ENCODE results near the gene SYNGR2. TPM values are rescaled to one million over a fixed set of nuclear protein-coding genes. Genes with fewer than 3 reads are reported as not detected.

SYNGR2 gene
- total and polyA plus RNA-seq, 12 donors: 92.8 to 200 (median 116) TPM

- 35 to 40% methylated on average over 11 of the region's 11 CpGs for WGBS, 2 donors
- peak overlapping the region in 1 of 10 donors; percentile 12 for H3K4me3 ChIP-seq
Observed at GRCh38 chr17:78144147-78144719, 24.1 kb upstream of the SYNGR2 start.

DNA sequence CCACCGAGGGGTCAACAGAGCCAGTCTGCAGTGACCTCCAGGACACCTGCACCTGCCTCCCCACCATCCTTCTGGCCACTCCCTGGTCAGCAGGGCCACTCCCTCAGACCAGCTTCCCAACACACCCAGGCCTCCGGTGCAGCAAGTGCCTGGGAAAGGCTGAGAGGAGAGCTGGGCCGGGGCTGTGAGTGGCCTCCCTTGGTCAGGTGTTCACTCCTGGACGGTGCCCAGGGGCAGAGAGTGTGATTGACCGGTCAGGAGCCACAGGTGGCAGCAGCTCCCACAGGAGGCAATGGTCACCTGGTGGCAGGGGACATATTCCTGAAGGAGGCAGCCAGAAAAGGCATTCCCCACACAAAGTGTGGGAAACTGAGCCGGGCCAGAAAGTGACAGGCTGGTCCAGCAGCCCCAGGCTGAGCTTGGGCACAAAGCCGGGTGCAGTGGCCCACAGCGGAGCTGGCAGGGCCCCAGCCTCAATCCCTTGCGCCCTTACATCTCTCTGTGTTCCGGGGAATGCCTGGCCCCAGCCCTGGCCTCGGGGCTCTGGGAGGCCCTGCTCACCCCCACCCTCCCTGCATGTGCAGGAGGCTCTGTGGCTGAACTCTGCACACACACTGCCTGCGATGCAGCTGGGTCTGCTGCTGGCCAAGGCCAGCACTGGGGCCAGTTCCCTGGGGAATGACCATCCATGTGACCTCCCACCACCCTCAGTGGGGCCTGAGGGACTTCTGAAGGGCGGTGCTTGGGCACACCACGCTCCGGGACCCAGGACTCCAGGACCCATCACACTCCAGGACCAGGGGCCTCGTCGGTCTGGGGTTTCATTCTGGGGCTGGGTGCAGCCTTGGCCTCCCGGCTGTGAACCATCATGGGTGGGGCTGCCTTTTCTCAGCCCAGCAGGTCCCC lies 23.4 kb upstream of the SYNGR2 start:
- intact Hi-C loops (cut with DNase I): loop anchor here in 1 of 10 donors (5.0 kb wide), 1 partner anchor 32 kb away; no protein-coding TSS in a partner anchor
- TF ChIP-seq, protein P1, sequence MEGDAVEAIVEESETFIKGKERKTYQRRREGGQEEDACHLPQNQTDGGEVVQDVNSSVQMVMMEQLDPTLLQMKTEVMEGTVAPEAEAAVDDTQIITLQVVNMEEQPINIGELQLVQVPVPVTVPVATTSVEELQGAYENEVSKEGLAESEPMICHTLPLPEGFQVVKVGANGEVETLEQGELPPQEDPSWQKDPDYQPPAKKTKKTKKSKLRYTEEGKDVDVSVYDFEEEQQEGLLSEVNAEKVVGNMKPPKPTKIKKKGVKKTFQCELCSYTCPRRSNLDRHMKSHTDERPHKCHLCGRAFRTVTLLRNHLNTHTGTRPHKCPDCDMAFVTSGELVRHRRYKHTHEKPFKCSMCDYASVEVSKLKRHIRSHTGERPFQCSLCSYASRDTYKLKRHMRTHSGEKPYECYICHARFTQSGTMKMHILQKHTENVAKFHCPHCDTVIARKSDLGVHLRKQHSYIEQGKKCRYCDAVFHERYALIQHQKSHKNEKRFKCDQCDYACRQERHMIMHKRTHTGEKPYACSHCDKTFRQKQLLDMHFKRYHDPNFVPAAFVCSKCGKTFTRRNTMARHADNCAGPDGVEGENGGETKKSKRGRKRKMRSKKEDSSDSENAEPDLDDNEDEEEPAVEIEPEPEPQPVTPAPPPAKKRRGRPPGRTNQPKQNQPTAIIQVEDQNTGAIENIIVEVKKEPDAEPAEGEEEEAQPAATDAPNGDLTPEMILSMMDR (IDR thresholded peaks at IDR 0.05): no peak
- H3K27ac ChIP-seq: peak overlapping the region; percentile 19 to 88 (median 80)
- peaks cover 16 to 57% (median 48%) of the 10 kb centered on the region in 9 donors for H3K4me1 ChIP-seq
- ATAC-seq: peak; percentile 24 to 74 (median 39)
- H3K36me3 ChIP-seq: peaks cover 0 to 15% (median 0%) of the 10 kb centered on the region in 9 donors
- no peaks in the 10 kb centered on the region for H3K9me3 ChIP-seq
- H3K27me3 ChIP-seq: no peaks in the 10 kb centered on the region
- H3K4me3 ChIP-seq: peak overlapping the region in 1 of 10 donors; percentile 12
- 50 to 52% methylated on average over 18 of the region's 18 CpGs for WGBS, 2 donors
- DNase-seq: peak; percentile 57 to 64

More at GRCh38 chr17:78144147-78144719, 24.1 kb upstream of the SYNGR2 start:
- Histone ChIP-seq H3K9me3 (no peaks in the 10 kb centered on the region), H3K36me3 (peaks cover 0 to 15% (median 0%) of the 10 kb centered on the region in 9 donors), H3K4me1 (peaks cover 16 to 61% (median 48%) of the 10 kb centered on the region in 9 donors), H3K27me3 (no peaks in the 10 kb centered on the region), H3K27ac (peak overlapping the region; percentile 19 to 88 (median 80))
- intact Hi-C loops (cut with DNase I): loop anchor here in 1 of 10 donors (5.0 kb wide), 1 partner anchor 33 kb away; no protein-coding TSS in a partner anchor
- TF ChIP-seq, protein P1 (IDR thresholded peaks at IDR 0.05): peak in 4 of 9 donors; percentile 9 to 37 (median 32)
- DNase-seq (peak; percentile 90), ATAC-seq (peak; percentile 56 to 89 (median 79))

- Histone ChIP-seq H3K27me3 (no peaks in the 10 kb centered on the region), H3K27ac (no peak overlapping the region), H3K9me3 (no peaks in the 10 kb centered on the region), H3K4me3 (no peak overlapping the region), H3K4me1 (peaks cover 16 to 47% (median 39%) of the 10 kb centered on the region in 9 donors), H3K36me3 (peaks cover 0 to 11% (median 0%) of the 10 kb centered on the region in 9 donors)
- 97 to 98% methylated on average over 7 of the region's 7 CpGs for WGBS, 2 donors
- DNase-seq (no peak), ATAC-seq (no peak)
- intact Hi-C loops (cut with DNase I): no loop called here
- TF ChIP-seq, protein P1 (IDR thresholded peaks at IDR 0.05): no peak
Observed at GRCh38 chr17:78146471-78146869, 21.9 kb upstream of the SYNGR2 start.

DNA sequence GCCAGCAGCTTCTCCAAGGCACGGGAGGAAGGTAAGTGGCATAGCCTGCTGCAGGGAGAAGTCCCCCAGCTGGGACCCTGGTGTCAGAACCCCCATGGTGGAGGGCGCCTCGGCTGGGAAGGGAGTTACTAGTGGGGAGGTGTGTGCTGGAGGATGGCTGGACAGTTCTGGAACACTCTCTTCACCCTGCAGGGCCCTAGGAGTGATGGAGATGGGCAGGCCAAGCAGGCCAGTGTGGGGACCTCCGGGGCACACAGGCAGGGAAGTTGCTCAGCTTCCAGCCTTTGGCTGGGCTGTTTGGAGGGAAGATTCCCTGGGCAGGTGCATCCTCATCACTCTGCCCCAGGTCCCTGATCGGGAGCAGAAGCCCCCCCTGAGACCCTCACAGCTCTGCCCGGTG lies 21.5 kb upstream of the SYNGR2 start:
- Histone ChIP-seq H3K4me1 (peaks cover 16 to 47% (median 39%) of the 10 kb centered on the region in 9 donors), H3K36me3 (peaks cover 0 to 7% (median 0%) of the 10 kb centered on the region in 9 donors), H3K9me3 (no peaks in the 10 kb centered on the region), H3K27ac (peak overlapping the region in 1 of 10 donors; percentile 20), H3K4me3 (no peak overlapping the region), H3K27me3 (no peaks in the 10 kb centered on the region)
- DNase-seq: no peak
- no peak for ATAC-seq
- WGBS, 2 donors: 90 to 92% methylated on average over 6 of the region's 6 CpGs
- TF ChIP-seq, protein P1 (IDR thresholded peaks at IDR 0.05): no peak
- intact Hi-C loops (cut with DNase I): no loop called here
